ENCODE measurements around the gene TMEM9.

DNA sequence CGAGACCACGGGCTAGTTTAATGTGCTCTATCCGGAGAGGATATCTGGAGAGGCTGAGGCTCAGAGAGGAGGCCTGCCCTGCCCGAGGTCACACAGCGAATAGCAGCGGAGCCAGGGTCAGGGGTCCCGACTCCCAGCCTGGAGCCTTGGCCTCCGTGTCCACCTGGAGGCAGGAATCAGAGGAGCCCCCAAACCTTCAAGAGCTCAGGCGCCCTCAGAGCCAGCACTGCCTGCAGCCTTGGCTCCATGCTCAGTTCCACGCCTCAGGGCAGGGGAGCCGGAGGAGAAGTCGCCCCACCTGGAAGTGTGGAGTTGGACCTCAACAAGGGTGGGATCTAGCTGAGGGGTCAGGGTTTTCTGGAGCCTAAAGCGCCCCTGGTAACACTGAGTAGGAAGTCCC lies 25.3 kb downstream of the TMEM9 start:
- TF ChIP-seq EP300 (IDR thresholded peaks at IDR 0.05; ENCODE audit: borderline replicate concordance): no peak
- TF ChIP-seq CREB1 (IDR thresholded peaks at IDR 0.05; ENCODE audit: low read depth): no peak

All from Ishikawa (cell line).